H9 (cell line): ENCODE data around the gene PDZD2. TPM values are rescaled to one million over a fixed set of nuclear protein-coding genes. Genes with fewer than 3 reads are reported as not detected.

ENCODE experiments used
- DNase-seq: peaks from one replicate; pipeline ENCODE4 v3.0.0-alpha.2; 2017
- H2AFZ ChIP-seq: one replicate; pipeline ENCODE4 v1.6.1; 2013; ENCODE audit warnings: mild to moderate bottlenecking, low read length, control low read depth, moderate library complexity
- H2AK5ac ChIP-seq: 2 replicates; pipeline ENCODE4 v1.6.1; 2013; ENCODE audit warnings: low read length, control low read depth, mixed read lengths; ENCODE audit not compliant: insufficient read length
- H2BK120ac ChIP-seq: one replicate; pipeline ENCODE4 v1.6.1; 2013; ENCODE audit warnings: low read depth, mild to moderate bottlenecking, low read length, control low read depth, inconsistent platforms; ENCODE audit not compliant: poor library complexity, severe bottlenecking
- H2BK12ac ChIP-seq: 2 replicates; pipeline ENCODE4 v1.6.1; 2013; ENCODE audit warnings: low read length, control low read depth, mixed read lengths, low read depth; ENCODE audit not compliant: insufficient read length
- H2BK15ac ChIP-seq: 2 replicates; pipeline ENCODE4 v1.6.1; 2013; ENCODE audit warnings: low read depth, low read length, control low read depth
- H2BK20ac ChIP-seq: one replicate; pipeline ENCODE4 v1.6.1; 2013; ENCODE audit warnings: low read depth, mild to moderate bottlenecking, low read length, control low read depth, inconsistent platforms; ENCODE audit not compliant: poor library complexity, severe bottlenecking
- H2BK5ac ChIP-seq: 2 replicates; pipeline ENCODE4 v1.6.1; 2013; ENCODE audit warnings: low read length, control low read depth, mixed read lengths; ENCODE audit not compliant: insufficient read length
- H3K14ac ChIP-seq: 2 replicates; pipeline ENCODE4 v1.6.1; 2013; ENCODE audit warnings: low read length, control low read depth; ENCODE audit not compliant: insufficient read depth
- H3K18ac ChIP-seq: 2 replicates; pipeline ENCODE4 v1.6.1; 2013; ENCODE audit warnings: low read depth, mild to moderate bottlenecking, mixed read lengths, low read length, control low read depth; ENCODE audit not compliant: insufficient read length
- H3K23ac ChIP-seq: 2 replicates; pipeline ENCODE4 v1.6.1; 2013; ENCODE audit warnings: low read length, control low read depth, mixed read lengths, low read depth; ENCODE audit not compliant: insufficient read length
- H3K23me2 ChIP-seq: 2 replicates; pipeline ENCODE4 v1.6.1; 2013; ENCODE audit warnings: low read depth, mild to moderate bottlenecking, mixed read lengths, low read length, control low read depth; ENCODE audit not compliant: insufficient read length, poor library complexity, severe bottlenecking
- H3K27ac ChIP-seq: 2 replicates; pipeline ENCODE4 v1.5.1; 2013; ENCODE audit warnings: low read length, control low read depth, mixed read lengths, low read depth; ENCODE audit not compliant: insufficient read length
- H3K27me3 ChIP-seq: 2 replicates; pipeline ENCODE4 v1.6.1; 2013; ENCODE audit warnings: low read length, control low read depth, inconsistent platforms; ENCODE audit not compliant: insufficient read depth
- H3K4ac ChIP-seq: 2 replicates; pipeline ENCODE4 v1.6.1; 2013; ENCODE audit warnings: low read depth, mild to moderate bottlenecking, control low read depth, inconsistent platforms, low read length, moderate library complexity
- H3K4me1 ChIP-seq: 2 replicates; pipeline ENCODE4 v1.6.1; 2013; ENCODE audit warnings: low read length, control low read depth, inconsistent platforms; ENCODE audit not compliant: insufficient read depth
- H3K4me2 ChIP-seq: 2 replicates; pipeline ENCODE4 v1.6.1; 2013; ENCODE audit warnings: low read length, control low read depth, mixed read lengths; ENCODE audit not compliant: insufficient read length, insufficient read depth
- H3K56ac ChIP-seq: 2 replicates; pipeline ENCODE4 v1.6.1; 2013; ENCODE audit warnings: low read depth, mild to moderate bottlenecking, mixed read lengths, low read length, control low read depth; ENCODE audit not compliant: insufficient read length
- H3K79me1 ChIP-seq: 2 replicates; pipeline ENCODE4 v1.6.1; 2013; ENCODE audit warnings: low read depth, mild to moderate bottlenecking, moderate library complexity, low read length, control low read depth, inconsistent platforms; ENCODE audit not compliant: insufficient read depth, poor library complexity, severe bottlenecking
- H3K79me2 ChIP-seq: 2 replicates; pipeline ENCODE4 v1.6.1; 2013; ENCODE audit warnings: low read length, control low read depth, inconsistent platforms; ENCODE audit not compliant: insufficient read depth
- H3K9ac ChIP-seq: 2 replicates; pipeline ENCODE4 v1.6.1; 2013; ENCODE audit warnings: low read length, control low read depth, mixed read lengths; ENCODE audit not compliant: insufficient read length; ENCODE audit errors: extremely low read depth
- H3K9me3 ChIP-seq: one replicate; pipeline ENCODE4 v1.6.1; 2013; ENCODE audit warnings: low read depth, low read length, inconsistent platforms; ENCODE audit not compliant: control insufficient read depth
- H3T11ph ChIP-seq: one replicate; pipeline ENCODE4 v1.6.1; 2013; ENCODE audit warnings: mild to moderate bottlenecking, low read length, control low read depth, inconsistent platforms
- H4K20me1 ChIP-seq: one replicate; pipeline ENCODE4 v1.6.1; 2013; ENCODE audit not compliant: control insufficient read depth, insufficient read length, insufficient read depth
- H4K5ac ChIP-seq: 2 replicates; pipeline ENCODE4 v1.6.1; 2013; ENCODE audit warnings: low read depth, mild to moderate bottlenecking, mixed read lengths, low read length, control low read depth; ENCODE audit not compliant: insufficient read length
- H4K8ac ChIP-seq: replicated peaks from 2 replicates; pipeline ENCODE4 v1.6.1; 2013; ENCODE audit warnings: low read length, control low read depth, mixed read lengths, low read depth; ENCODE audit not compliant: insufficient read length
- H4K91ac ChIP-seq: 2 replicates; pipeline ENCODE4 v1.6.1; 2013; ENCODE audit warnings: low read depth, mild to moderate bottlenecking, moderate library complexity, mixed read lengths, low read length, control low read depth; ENCODE audit not compliant: insufficient read length
- H3K27ac Mint-ChIP-seq, 3 experiments: 2 replicates in 2 of 3; 3 replicates in 1 of 3; pipeline ENCODE4 v1.8.0; 2020 to 2021; ENCODE audit warnings: mixed read lengths in 3 of 3, mild to moderate bottlenecking in 1 of 3, moderate library complexity in 1 of 3
- H3K27me3 Mint-ChIP-seq: 2 replicates; pipeline ENCODE4 v1.8.0; 2021; ENCODE audit warnings: low read depth, mild to moderate bottlenecking, moderate library complexity, mixed read lengths
- H3K36me3 Mint-ChIP-seq, 3 experiments: 2 replicates in 2 of 3; 3 replicates in 1 of 3; pipeline ENCODE4 v1.8.0; 2020 to 2021; ENCODE audit warnings: low read depth in 3 of 3, mixed read lengths in 3 of 3; ENCODE audit not compliant: insufficient read depth in 1 of 3
- H3K4me1 Mint-ChIP-seq, 2 experiments: 2 replicates each; pipeline ENCODE4 v1.8.0; 2020; ENCODE audit warnings: mixed read lengths in 2 of 2
- H3K4me3 Mint-ChIP-seq, 2 experiments: 2 replicates in 1 of 2; 3 replicates in 1 of 2; pipeline ENCODE4 v1.8.0; 2020 to 2021; ENCODE audit warnings: mild to moderate bottlenecking in 2 of 2, mixed read lengths in 2 of 2, moderate library complexity in 1 of 2
- H3K9me3 Mint-ChIP-seq, 2 experiments: 2 replicates in 1 of 2; 3 replicates in 1 of 2; pipeline ENCODE4 v1.8.0; 2020; ENCODE audit warnings: mild to moderate bottlenecking in 2 of 2, mixed read lengths in 2 of 2, moderate library complexity in 1 of 2
- CTCF ChIP-seq: fragments of 200-600 bp; sonication (generic); conservative IDR thresholded peaks from 3 replicates; pipeline ENCODE4 v1.8.0; 2021; ENCODE audit warnings: antibody characterized with exemption, mild to moderate bottlenecking
- WGBS: extraction: QIAGEN DNeasy Blood & Tissue Kit; methylation state at CpG from one replicate; pipeline ENCODE4 v1.1.7; 2013; ENCODE audit warnings: missing lambda C conversion rate, low lambda C conversion rate, mixed read lengths; ENCODE audit not compliant: insufficient read length; ENCODE audit errors: extremely low coverage; 5-methylcytosine and 5-hydroxymethylcytosine counted together
- total RNA-seq: library from RNA; stranded (reverse); gene quantifications from 2 replicates; pipeline ENCODE4 v1.2.1, GENCODE V29; 2021

The PDZD2 gene
- total RNA-seq, 1 experiment from 2014 or later, result 9.9 TPM

- no peak overlapping the region for H3K14ac ChIP-seq
- Mint-ChIP-seq H3K36me3 (peaks cover 0 to 2% (median 0%) of the 10 kb centered on the region in 3 experiments; a peak in 3 of 7 replicates), H3K27me3 (no peaks in the 10 kb centered on the region; the same call in 1 of the 2 replicates), H3K27ac (peak overlapping the region in 1 of 3 experiments; percentile 46; a peak in 1 of 7 replicates), H3K9me3 (no peaks in the 10 kb centered on the region), H3K4me1 (peaks cover 26 to 33% of the 10 kb centered on the region in 2 experiments), H3K4me3 (no peak overlapping the region)
- no peak overlapping the region for H4K91ac ChIP-seq
- no peak for DNase-seq
- WGBS, result no CpG with 5 or more reads among the region's 3 CpGs
- no peak overlapping the region for H3K4me2 ChIP-seq
- H3K9me3 ChIP-seq, result no peaks in the 10 kb centered on the region
- no peak overlapping the region for H3K18ac ChIP-seq
- no peak overlapping the region for H2BK20ac ChIP-seq
- H3T11ph ChIP-seq, result no peak overlapping the region
- no peak overlapping the region for H2BK15ac ChIP-seq
- no peak overlapping the region for H2BK12ac ChIP-seq
- H3K23ac ChIP-seq, result no peak overlapping the region
- no peaks in the 10 kb centered on the region for H4K20me1 ChIP-seq
- H3K4ac ChIP-seq, result no peak overlapping the region
- H2AFZ ChIP-seq, result no peak overlapping the region
- H4K5ac ChIP-seq, result no peak overlapping the region
- no peak overlapping the region for H4K8ac ChIP-seq
- H3K56ac ChIP-seq, result no peak overlapping the region
- TF ChIP-seq CTCF, result no peak
- no peaks in the 10 kb centered on the region for H3K23me2 ChIP-seq
- no peaks in the 10 kb centered on the region for H3K79me1 ChIP-seq
- no peak overlapping the region for H3K27ac ChIP-seq
- peaks cover 4% of the 10 kb centered on the region; the same call in 1 of the 2 replicates for H3K4me1 ChIP-seq
- no peaks in the 10 kb centered on the region for H3K79me2 ChIP-seq
- H3K27me3 ChIP-seq, result no peaks in the 10 kb centered on the region
- H2BK5ac ChIP-seq, result no peak overlapping the region
- H2BK120ac ChIP-seq, result no peak overlapping the region
- H3K9ac ChIP-seq, result no peak overlapping the region
- H2AK5ac ChIP-seq, result no peak overlapping the region
These were observed 324.0 kb downstream of the PDZD2 start for GRCh38 chr5:31962871-31963307.
